GM21423 (cell line): ENCODE results near the gene ZNF37A.
"Not testable (repeated sequence)": the region's sequence is repeated elsewhere in the genome, so short reads cannot be mapped to it uniquely, and the experiment has no call there.

ENCODE experiments used
- ATAC-seq: cut with Tn5 transposase; IDR thresholded peaks from one replicate; pipeline ENCODE4 v1.9.1; 2021; ENCODE audit warnings: mild to moderate bottlenecking, moderate library complexity; ENCODE audit not compliant: unreplicated experiment

The ZNF37A gene

DNA sequence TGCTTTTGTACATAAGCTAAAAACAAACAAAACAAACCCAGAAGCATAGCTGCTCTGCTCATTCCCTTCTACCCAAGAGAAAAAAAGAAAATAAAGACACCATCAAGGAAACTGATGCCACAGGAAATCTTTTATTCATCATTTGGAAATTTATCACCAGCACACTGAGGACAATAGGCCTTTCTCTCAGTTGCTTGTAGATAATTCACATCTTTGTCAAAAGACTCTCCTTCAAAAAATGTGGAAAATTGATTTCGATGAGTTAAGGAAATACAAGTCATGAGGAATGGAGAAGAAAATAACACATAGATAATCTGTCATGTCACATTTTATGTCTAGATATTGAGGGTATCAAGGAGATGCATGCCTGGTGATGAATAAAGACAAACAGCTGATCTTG, 53.5 kb downstream of the ZNF37A start:
- no peak for ATAC-seq

- not testable (repeated sequence) for ATAC-seq
Observed at GRCh38 chr10:38150891-38151463, 56.8 kb downstream of the ZNF37A start.

DNA sequence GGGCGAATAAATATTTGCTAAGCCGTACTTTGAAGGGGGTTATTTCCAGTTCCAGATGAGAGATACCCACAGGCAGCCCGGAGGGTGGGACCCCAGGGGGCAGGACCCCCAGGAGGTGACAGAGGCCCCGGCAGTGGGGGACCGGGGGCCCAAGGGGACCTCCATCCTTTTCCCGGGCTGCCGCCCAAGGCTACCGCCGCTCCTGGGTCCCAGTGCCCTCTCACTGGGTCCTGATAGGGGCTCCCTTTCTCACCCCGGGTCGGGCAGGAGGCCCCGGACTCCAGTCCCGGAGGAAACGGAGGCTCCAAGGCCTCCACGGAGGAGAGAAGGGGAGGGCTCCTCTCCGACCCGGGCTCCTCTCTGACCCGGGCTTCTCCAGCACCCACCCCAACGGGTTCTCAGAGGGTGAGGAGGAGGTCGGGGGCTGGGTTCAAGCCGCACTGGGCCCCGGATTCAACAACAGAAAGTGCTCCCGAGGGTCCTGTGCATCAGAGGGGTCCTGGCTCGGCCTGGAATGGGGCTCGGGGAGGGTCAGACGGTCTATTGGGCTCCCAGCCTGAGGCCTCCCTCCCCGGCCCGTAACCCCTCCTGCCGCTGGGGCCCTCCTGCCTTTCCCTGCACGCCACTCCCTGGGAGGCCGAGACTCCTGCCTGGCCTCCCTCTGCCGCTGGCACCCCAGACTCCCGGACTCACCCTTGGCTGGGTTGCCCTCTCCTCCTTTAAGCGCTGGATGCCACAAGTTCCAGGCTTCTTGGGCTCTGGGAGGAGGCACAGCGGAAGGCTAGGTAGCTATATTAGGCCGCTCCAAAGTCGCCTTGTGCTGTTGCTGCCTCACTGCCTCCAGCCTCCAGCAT, 62.5 kb downstream of the ZNF37A start:
- ATAC-seq: no peak

DNA sequence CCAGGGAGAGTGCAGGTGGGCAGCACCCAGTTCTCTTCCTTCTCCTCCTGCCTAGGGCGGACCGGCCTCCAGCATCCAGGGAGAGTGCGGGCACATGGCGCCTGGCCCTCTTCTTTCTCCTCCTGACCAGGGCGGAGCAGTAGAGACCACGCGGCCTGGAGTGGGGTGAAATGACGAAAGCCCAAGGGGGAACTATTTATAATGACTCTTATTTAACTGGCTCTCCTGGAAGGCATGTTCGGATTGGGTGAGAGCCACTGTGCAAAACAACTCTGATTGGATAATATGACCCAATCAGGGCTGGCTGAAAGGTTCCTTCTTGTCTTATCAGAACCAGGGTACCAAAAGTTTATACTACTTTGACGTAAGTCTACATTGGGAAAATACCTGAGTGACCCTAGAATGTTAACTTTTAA, 63.1 kb downstream of the ZNF37A start:
- no peak for ATAC-seq

DNA sequence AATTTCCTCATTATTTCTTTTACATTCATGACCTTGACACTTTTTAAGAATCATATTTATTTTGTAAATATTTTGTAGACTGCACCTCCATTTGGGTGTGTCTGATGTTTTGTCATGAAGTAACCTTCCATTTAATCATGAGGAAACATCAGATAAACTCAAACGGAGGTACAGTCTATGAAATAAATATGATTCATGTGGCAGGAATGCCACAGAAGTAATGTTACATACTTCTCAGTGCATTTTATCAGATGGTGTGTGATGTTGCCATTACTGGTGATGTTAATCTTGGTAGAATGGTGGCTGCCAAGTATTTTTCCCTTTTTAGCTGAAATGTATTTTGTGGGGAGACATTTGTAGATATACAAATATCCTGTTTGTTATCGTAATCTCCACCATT, 64.9 kb downstream of the ZNF37A start:
- no peak for ATAC-seq

GRCh38 chr10:38163617-38164016, 69.5 kb downstream of the ZNF37A start:
- ATAC-seq: no peak

DNA sequence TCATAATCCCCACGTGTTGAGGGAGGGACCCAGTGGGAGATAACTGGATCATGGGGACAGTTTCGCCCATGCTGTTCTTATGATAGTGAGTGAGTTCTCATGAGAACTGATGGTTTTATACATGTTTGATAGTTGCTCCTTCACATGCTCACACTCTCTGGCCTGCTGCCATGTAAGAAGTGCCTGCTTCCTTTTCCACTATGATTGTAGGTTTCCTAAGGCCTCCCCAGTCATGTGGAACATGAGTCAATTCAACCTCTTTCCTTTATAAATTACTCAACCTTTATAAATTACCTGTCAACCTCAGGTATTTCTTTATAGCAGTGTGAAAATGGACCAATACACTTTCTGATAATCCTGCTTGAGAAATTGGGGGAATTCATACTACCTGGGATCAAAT, 80.2 kb downstream of the ZNF37A start:
- ATAC-seq: no peak

DNA sequence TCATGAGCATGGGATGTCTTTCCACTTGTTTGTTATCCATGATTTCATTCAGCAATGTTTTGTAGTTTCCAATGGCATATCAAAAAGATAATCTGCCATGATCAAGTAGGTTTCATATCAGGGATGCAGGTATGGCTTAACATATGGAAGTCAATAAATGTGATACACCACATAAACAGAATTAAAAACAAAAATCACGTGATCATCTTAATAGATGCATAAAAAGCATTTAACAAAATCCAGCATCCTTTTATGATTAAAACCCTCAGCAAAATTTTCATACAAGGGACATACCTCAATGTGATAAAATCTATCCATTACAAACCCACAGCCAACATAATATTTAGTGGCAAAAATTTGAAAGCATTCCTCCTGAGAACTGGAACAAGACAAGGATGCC, 90.3 kb downstream of the ZNF37A start:
- no peak for ATAC-seq
